CD14-positive monocyte (primary cell): ENCODE results near the gene PECR. TPM values are rescaled to one million over a fixed set of nuclear protein-coding genes. Genes with fewer than 3 reads are reported as not detected.
A peak's percentile ranks its signal among the peaks of the same experiment; 100 is the strongest.

Experiments used
- DNase-seq, 3 donors: peaks; one replicate each; pipeline ENCODE4 v3.0.0-alpha.2; 2011 to 2022
- H2AFZ ChIP-seq: 2 replicates; pipeline ENCODE4 v1.6.0; 2012; ENCODE audit warnings: mild to moderate bottlenecking, low read depth, low read length, inconsistent platforms; ENCODE audit not compliant: insufficient read depth, poor library complexity, severe bottlenecking
- H3K27ac ChIP-seq, 2 donors: 1 replicate in 1 of 2; 2 replicates in 1 of 2; pipeline ENCODE4 v1.5.1; 2012 to 2013; ENCODE audit warnings: low read length in 2 of 2, control low read depth in 1 of 2, inconsistent platforms in 1 of 2, low read depth in 1 of 2, mild to moderate bottlenecking in 1 of 2
- H3K27me3 ChIP-seq, 2 donors: one replicate each; pipeline versions ENCODE4 v1.6.0 to v1.6.1; 2011 to 2013; ENCODE audit warnings: low read length in 2 of 2; ENCODE audit not compliant: control insufficient read depth in 2 of 2, insufficient read depth in 2 of 2
- H3K36me3 ChIP-seq, 2 donors: replicated peaks in 1 of 2; 1 replicate in 1 of 2; 2 replicates in 1 of 2; pipeline versions ENCODE4 v1.5.1 to v1.6.1; 2012 to 2013; ENCODE audit warnings: low read length in 2 of 2, control low read depth in 1 of 2, inconsistent platforms in 1 of 2, mild to moderate bottlenecking in 1 of 2; ENCODE audit not compliant: insufficient read depth in 2 of 2, control insufficient read depth in 1 of 2
- H3K4me1 ChIP-seq, 2 donors: 1 replicate in 1 of 2; 2 replicates in 1 of 2; pipeline versions ENCODE4 v1.5.1 to v1.6.1; 2012 to 2013; ENCODE audit warnings: low read length in 2 of 2, control low read depth in 1 of 2, inconsistent platforms in 1 of 2, mild to moderate bottlenecking in 1 of 2, moderate library complexity in 1 of 2; ENCODE audit not compliant: insufficient read depth in 2 of 2, control insufficient read depth in 1 of 2
- H3K4me2 ChIP-seq: replicated peaks from 2 replicates; pipeline ENCODE3; 2012; ENCODE audit warnings: low read length, moderate library complexity, mild to moderate bottlenecking; ENCODE audit not compliant: poor library complexity, severe bottlenecking; ENCODE audit errors: extremely low read depth
- H3K4me3 ChIP-seq, 3 experiments: fragments of 200-600 bp in 1 of 3; sonication (generic) in 1 of 3; replicated peaks in 1 of 3; 1 replicate in 2 of 3; 2 replicates in 1 of 3; pipeline ENCODE4 v1.5.1; 2011 to 2013; ENCODE audit warnings: low read length in 3 of 3, mild to moderate bottlenecking in 3 of 3, control low read depth in 2 of 3, low read depth in 2 of 3, inconsistent platforms in 1 of 3, moderate library complexity in 1 of 3
- H3K79me2 ChIP-seq: 2 replicates; pipeline ENCODE4 v1.6.0; 2012; ENCODE audit warnings: mild to moderate bottlenecking, control low read depth, inconsistent platforms, low read length, moderate library complexity; ENCODE audit not compliant: insufficient read depth
- H3K9ac ChIP-seq: 2 replicates; pipeline ENCODE4 v1.6.0; 2017; ENCODE audit warnings: low read length, mild to moderate bottlenecking; ENCODE audit not compliant: insufficient read depth, poor library complexity, severe bottlenecking
- H3K9me3 ChIP-seq, 2 donors: replicated peaks in 1 of 2; 1 replicate in 1 of 2; 2 replicates in 1 of 2; pipeline versions ENCODE4 v1.5.1 to v1.6.1; 2012 to 2013; ENCODE audit warnings: low read length in 2 of 2, control low read depth in 1 of 2; ENCODE audit not compliant: control insufficient read depth in 1 of 2, insufficient read depth in 1 of 2
- H4K20me1 ChIP-seq: 2 replicates; pipeline ENCODE4 v1.6.0; 2012; ENCODE audit warnings: mild to moderate bottlenecking, low read length, control low read depth, moderate library complexity; ENCODE audit not compliant: insufficient read depth
- H3K27ac Mint-ChIP-seq, 7 donors: one replicate each; pipeline ENCODE4 v1.8.0; 2020; ENCODE audit warnings: mild to moderate bottlenecking in 7 of 7, mixed read lengths in 7 of 7, moderate library complexity in 6 of 7, inconsistent platforms in 2 of 7
- H3K27me3 Mint-ChIP-seq, 3 donors: one replicate each; pipeline ENCODE4 v1.8.0; 2021 to 2022; ENCODE audit warnings: low read depth in 3 of 3, mild to moderate bottlenecking in 3 of 3, mixed read lengths in 3 of 3, moderate library complexity in 3 of 3, inconsistent platforms in 1 of 3
- H3K36me3 Mint-ChIP-seq, 2 donors: one replicate each; pipeline ENCODE4 v1.8.0; 2020; ENCODE audit warnings: mixed read lengths in 2 of 2, inconsistent platforms in 1 of 2, mild to moderate bottlenecking in 1 of 2
- H3K4me1 Mint-ChIP-seq: one replicate; pipeline ENCODE4 v1.8.0; 2020; ENCODE audit warnings: mild to moderate bottlenecking, mixed read lengths
- H3K4me3 Mint-ChIP-seq, 2 donors: one replicate each; pipeline ENCODE4 v1.8.0; 2020; ENCODE audit warnings: mild to moderate bottlenecking in 2 of 2, mixed read lengths in 2 of 2, moderate library complexity in 1 of 2
- H3K9me3 Mint-ChIP-seq, 7 donors: one replicate each; pipeline ENCODE4 v1.8.0; 2020 to 2022; ENCODE audit warnings: mixed read lengths in 7 of 7, mild to moderate bottlenecking in 6 of 7, moderate library complexity in 6 of 7, inconsistent platforms in 2 of 7
- CTCF ChIP-seq: fragments of 200-600 bp; IDR thresholded peaks from one replicate; pipeline ENCODE4 v1.8.0; 2022; ENCODE audit warnings: antibody characterized with exemption, mild to moderate bottlenecking
- WGBS: methylation state at CpG from one replicate; pipeline ENCODE4 v1.1.5; 2013; ENCODE audit warnings: missing lambda C conversion rate; ENCODE audit not compliant: insufficient coverage; 5-methylcytosine and 5-hydroxymethylcytosine counted together
- intact Hi-C, 2 donors: fragments of 100-400 bp; cut with micrococcal nuclease; formaldehyde crosslinking; loops; one replicate each; pipeline versions ENCODE4 v1.15.0 to v1.15.1; 2023
- polyA plus RNA-seq, 3 donors: library from polyadenylated mRNA; depleted of rRNA in 1 of 3; unstranded in 2 of 3; stranded (reverse) in 1 of 3; fragments of 300-500 nt in 2 of 3; fragments of >200 nt in 1 of 3; fragmentation: Illumina TruSeq in 2 of 3; gene quantifications; 1 replicate in 2 of 3; 2 replicates in 1 of 3; pipeline ENCODE4 v1.2.3, GENCODE V29; 2012 to 2021

The PECR gene
- polyA plus RNA-seq, 3 donors = 7.4 to 16.9 (median 12.3) TPM

- no peaks in the 10 kb centered on the region for H3K36me3 ChIP-seq
- no peaks in the 10 kb centered on the region for H3K79me2 ChIP-seq
- H3K27me3 Mint-ChIP-seq = peaks cover 9 to 14% (median 14%) of the 10 kb centered on the region in 3 donors
- no peak for TF ChIP-seq CTCF
- H4K20me1 ChIP-seq = no peaks in the 10 kb centered on the region
- intact Hi-C loops = no loop called here
- H2AFZ ChIP-seq = no peak overlapping the region
- H3K4me1 Mint-ChIP-seq = peaks cover 17% of the 10 kb centered on the region
- no peak overlapping the region for H3K9ac ChIP-seq
- H3K4me2 ChIP-seq = no peak overlapping the region
- H3K27ac ChIP-seq = no peak overlapping the region
- peaks cover 0 to 4% (median 0%) of the 10 kb centered on the region in 7 donors for H3K9me3 Mint-ChIP-seq
- H3K27me3 ChIP-seq = peaks cover 9 to 15% of the 10 kb centered on the region in 2 donors
- H3K4me1 ChIP-seq = peaks cover 7 to 12% of the 10 kb centered on the region in 2 donors
- DNase-seq = no peak
- no peak overlapping the region for H3K27ac Mint-ChIP-seq
- no peaks in the 10 kb centered on the region for H3K9me3 ChIP-seq
- peaks cover 5 to 18% of the 10 kb centered on the region in 2 donors for H3K36me3 Mint-ChIP-seq
- H3K4me3 ChIP-seq = no peak overlapping the region
- no peak overlapping the region for H3K4me3 Mint-ChIP-seq
- WGBS = 91% methylated on average over 22 of the region's 23 CpGs
These were observed 66.6 kb downstream of the PECR start for GRCh38 chr2:216014986-216015385.

DNA sequence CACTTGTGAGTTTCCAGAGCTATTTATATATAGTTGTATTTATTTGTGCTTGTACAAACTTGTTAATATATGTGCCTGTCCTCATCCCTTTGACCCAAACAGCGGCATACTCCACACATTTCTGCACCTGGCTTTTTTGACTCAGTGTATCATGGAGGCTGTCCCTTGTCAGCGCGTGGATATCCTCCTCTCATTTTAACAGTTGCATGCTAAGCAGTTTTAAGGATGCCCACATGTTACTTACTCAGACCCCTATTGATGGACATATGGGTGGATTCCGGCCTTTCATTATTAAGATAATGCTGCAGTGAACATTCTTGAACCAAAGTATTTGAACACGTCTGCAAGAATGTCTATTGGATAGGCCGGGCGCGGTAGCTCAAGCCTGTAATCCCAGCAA, 67.6 kb downstream of the PECR start:
- Histone ChIP-seq H3K9ac (no peak overlapping the region), H3K36me3 (no peaks in the 10 kb centered on the region), H3K4me1 (peaks cover 7 to 12% of the 10 kb centered on the region in 2 donors), H3K4me2 (peak overlapping the region; percentile 85), H3K9me3 (no peaks in the 10 kb centered on the region), H2AFZ (no peak overlapping the region), H3K4me3 (no peak overlapping the region), H3K79me2 (no peaks in the 10 kb centered on the region), H4K20me1 (no peaks in the 10 kb centered on the region), H3K27ac (no peak overlapping the region), H3K27me3 (peaks cover 9 to 15% of the 10 kb centered on the region in 2 donors)
- peaks cover 9 to 14% (median 14%) of the 10 kb centered on the region in 3 donors for H3K27me3 Mint-ChIP-seq
- intact Hi-C loops = no loop called here
- no peak for TF ChIP-seq CTCF
- peak overlapping the region in 1 of 2 donors; percentile 18 for H3K4me3 Mint-ChIP-seq
- H3K4me1 Mint-ChIP-seq = peaks cover 17% of the 10 kb centered on the region
- H3K9me3 Mint-ChIP-seq = peaks cover 0 to 4% (median 0%) of the 10 kb centered on the region in 7 donors
- H3K36me3 Mint-ChIP-seq = peaks cover 5 to 18% of the 10 kb centered on the region in 2 donors
- no peak for DNase-seq
- WGBS = 100% methylated on average over 4 of the region's 8 CpGs
- no peak overlapping the region for H3K27ac Mint-ChIP-seq
